Activated CD8-positive, alpha-beta T cell treated with anti-CD3 and anti-CD28 coated beads for 36 hours (primary cell): Measurements from ENCODE around the gene RNF14. TPM values are rescaled to one million over a fixed set of nuclear protein-coding genes. Genes with fewer than 3 reads are reported as not detected.

Source experiments
- ATAC-seq: fragments of 200-7000 bp; cut with Tn5 transposase; one replicate; pipeline ENCODE4 v1.10.0; 2021; ENCODE audit warnings: mild to moderate bottlenecking, moderate library complexity
- CTCF ChIA-PET: fragments of 350-600 bp; sonication (Branson Sonifier 250); formaldehyde crosslinking; loops from one replicate; lab custom pipeline; 2021; ENCODE audit warnings: antibody characterized with exemption; lab: Charles Lee
- POLR2A ChIA-PET: fragments of 350-600 bp; sonication (Branson Sonifier 250); formaldehyde crosslinking; loops from one replicate; lab custom pipeline; 2021; ENCODE audit warnings: antibody characterized with exemption; lab: Charles Lee
- DNase-seq: peaks from one replicate; pipeline ENCODE4 v3.0.0-alpha.2; 2020
- H3K27ac Mint-ChIP-seq: one replicate; pipeline ENCODE4 v1.8.0; 2021; ENCODE audit warnings: mild to moderate bottlenecking, mixed read lengths
- H3K27me3 Mint-ChIP-seq: one replicate; pipeline ENCODE4 v1.8.0; 2021; ENCODE audit warnings: mixed read lengths
- H3K36me3 Mint-ChIP-seq: one replicate; pipeline ENCODE4 v1.8.0; 2021; ENCODE audit warnings: low read depth, mixed read lengths
- H3K4me1 Mint-ChIP-seq: one replicate; pipeline ENCODE4 v1.8.0; 2021; ENCODE audit warnings: low read depth, mixed read lengths
- H3K4me3 Mint-ChIP-seq: one replicate; pipeline ENCODE4 v1.8.0; 2021; ENCODE audit warnings: mild to moderate bottlenecking, moderate library complexity, mixed read lengths
- H3K9me3 Mint-ChIP-seq: one replicate; pipeline ENCODE4 v1.8.0; 2021; ENCODE audit warnings: mixed read lengths
- CTCF ChIP-seq: fragments of 200-600 bp; IDR thresholded peaks from one replicate; pipeline ENCODE4 v1.8.0; 2022; ENCODE audit warnings: antibody characterized with exemption, mild to moderate bottlenecking
- intact Hi-C: fragments of 100-400 bp; cut with micrococcal nuclease; formaldehyde crosslinking; loops from one replicate; pipeline ENCODE4 v1.10.0; 2022
- total RNA-seq, 2 experiments: library from RNA; stranded (reverse); gene quantifications; one replicate each; pipeline ENCODE4 v1.2.3, GENCODE V29; 2021

The RNF14 gene
- total RNA-seq, 2 experiments from 2014 or later, result 34.1 to 35.0 TPM

GRCh38 chr5:142007237-142007544, 38.3 kb downstream of the RNF14 start:
- intact Hi-C loops, result loop anchor here (5.0 kb wide), 1 partner anchor 35 kb away; no protein-coding TSS in a partner anchor

GRCh38 chr5:142008813-142009212, 39.9 kb downstream of the RNF14 start:
- CTCF ChIA-PET, result interaction anchor here (1.3 to 37.7 kb wide), 3 partner anchors 16 to 141 kb away, joined by 3 to 592 read pairs (median 55); partner anchors contain the start of gene RNF14
- POLR2A ChIA-PET, result interaction anchor here (12.5 kb wide), 1 partner anchor 101 kb away, joined by 129 read pairs; the partner anchor contains the start of gene NDFIP1
- ATAC-seq (no peak), DNase-seq (no peak)
- no peak for TF ChIP-seq CTCF
- Mint-ChIP-seq H3K4me3 (no peak overlapping the region), H3K9me3 (no peaks in the 10 kb centered on the region), H3K27ac (peak overlapping the region; percentile 28), H3K4me1 (peaks cover 77% of the 10 kb centered on the region), H3K27me3 (no peaks in the 10 kb centered on the region), H3K36me3 (peaks cover 73% of the 10 kb centered on the region)
- intact Hi-C loops, result loop anchor here (5.0 kb wide), 1 partner anchor 37 kb away; no protein-coding TSS in a partner anchor

More at GRCh38 chr5:142007237-142007544, 38.3 kb downstream of the RNF14 start:
- Mint-ChIP-seq H3K4me3 (peak overlapping the region; percentile 48), H3K27ac (peak overlapping the region; percentile 95), H3K4me1 (peaks cover 79% of the 10 kb centered on the region), H3K9me3 (no peaks in the 10 kb centered on the region), H3K27me3 (no peaks in the 10 kb centered on the region), H3K36me3 (peaks cover 85% of the 10 kb centered on the region)
- DNase-seq, result no peak
- POLR2A ChIA-PET, result interaction anchor here (0.6 to 12.5 kb wide), 8 partner anchors 8 to 350 kb away, joined by 3 to 129 read pairs (median 4); partner anchors contain the start of genes NDFIP1 and RNF14
- CTCF ChIA-PET, result interaction anchor here (1.0 to 37.7 kb wide), 11 partner anchors 11 to 143 kb away, joined by 3 to 592 read pairs (median 4); partner anchors contain the start of gene RNF14
- no peak for ATAC-seq
- TF ChIP-seq CTCF, result no peak

- Mint-ChIP-seq H3K9me3 (no peaks in the 10 kb centered on the region), H3K4me1 (peaks cover 78% of the 10 kb centered on the region), H3K36me3 (peaks cover 62% of the 10 kb centered on the region), H3K4me3 (no peak overlapping the region), H3K27me3 (no peaks in the 10 kb centered on the region), H3K27ac (no peak overlapping the region)
- no peak for TF ChIP-seq CTCF
- no peak for DNase-seq
- ChIA-PET POLR2A (interaction anchor here (1.1 to 12.5 kb wide), 2 partner anchors 9 to 100 kb away, joined by 3 to 129 read pairs; partner anchors contain the start of gene NDFIP1), CTCF (interaction anchor here (1.3 to 37.7 kb wide), 4 partner anchors 17 to 140 kb away, joined by 3 to 592 read pairs (median 52); partner anchors contain the start of gene RNF14)
- intact Hi-C loops, result loop anchor here (5.0 kb wide), 1 partner anchor 38 kb away; no protein-coding TSS in a partner anchor
- no peak for ATAC-seq
Observed at GRCh38 chr5:142009886-142010285, 41.0 kb downstream of the RNF14 start.

GRCh38 chr5:142011572-142012185, 42.8 kb downstream of the RNF14 start:
- H3K36me3 Mint-ChIP-seq, result peaks cover 44% of the 10 kb centered on the region
- no peak for TF ChIP-seq CTCF
- H3K4me1 Mint-ChIP-seq, result peaks cover 80% of the 10 kb centered on the region
- H3K27ac Mint-ChIP-seq, result peak overlapping the region; percentile 91
- H3K9me3 Mint-ChIP-seq, result no peaks in the 10 kb centered on the region
- H3K27me3 Mint-ChIP-seq, result no peaks in the 10 kb centered on the region
- intact Hi-C loops, result loop anchor here (1.0 kb wide), 1 partner anchor 130 kb away; no protein-coding TSS in a partner anchor
- DNase-seq (no peak), ATAC-seq (no peak)
- H3K4me3 Mint-ChIP-seq, result peak overlapping the region; percentile 89
- POLR2A ChIA-PET, result interaction anchor here (0.8 to 12.5 kb wide), 10 partner anchors 8 to 133 kb away, joined by 3 to 129 read pairs (median 4); partner anchors contain the start of gene NDFIP1
- CTCF ChIA-PET, result interaction anchor here (0.7 to 37.7 kb wide), 28 partner anchors 10 to 395 kb away, joined by 3 to 592 read pairs (median 6); partner anchors contain the start of gene RNF14
